Activated CD4-positive, alpha-beta T cell treated with anti-CD3 and anti-CD28 coated beads for 36 hours (primary cell): Measurements from ENCODE around the gene SBSN. TPM values are rescaled to one million over a fixed set of nuclear protein-coding genes. Genes with fewer than 3 reads are reported as not detected.
"Not testable (repeated sequence)": the region's sequence is repeated elsewhere in the genome, so short reads cannot be mapped to it uniquely, and the experiment has no call there.

Experiments used
- ATAC-seq: fragments of 200-7000 bp; cut with Tn5 transposase; one replicate; pipeline ENCODE4 v1.10.0; 2021; ENCODE audit warnings: mild to moderate bottlenecking, moderate library complexity
- CTCF ChIA-PET: fragments of 350-600 bp; sonication (Branson Sonifier 250); formaldehyde crosslinking; loops from one replicate; lab custom pipeline; 2021; ENCODE audit warnings: antibody characterized with exemption; lab: Charles Lee
- POLR2A ChIA-PET: fragments of 350-600 bp; sonication (Branson Sonifier 250); formaldehyde crosslinking; loops from one replicate; lab custom pipeline; 2021; ENCODE audit warnings: antibody characterized with exemption, inconsistent platforms; lab: Charles Lee
- DNase-seq: peaks from one replicate; pipeline ENCODE4 v3.0.0-alpha.2; 2020
- H3K27ac Mint-ChIP-seq: one replicate; pipeline ENCODE4 v1.8.0; 2021; ENCODE audit warnings: mixed read lengths
- H3K27me3 Mint-ChIP-seq: one replicate; pipeline ENCODE4 v1.8.0; 2021; ENCODE audit warnings: mixed read lengths
- H3K36me3 Mint-ChIP-seq: one replicate; pipeline ENCODE4 v1.8.0; 2021; ENCODE audit warnings: low read depth, mixed read lengths
- H3K4me1 Mint-ChIP-seq: one replicate; pipeline ENCODE4 v1.8.0; 2021; ENCODE audit warnings: mixed read lengths
- H3K4me3 Mint-ChIP-seq: one replicate; pipeline ENCODE4 v1.8.0; 2021; ENCODE audit warnings: mild to moderate bottlenecking, moderate library complexity, mixed read lengths
- H3K9me3 Mint-ChIP-seq: one replicate; pipeline ENCODE4 v1.8.0; 2021; ENCODE audit warnings: low read depth, mixed read lengths
- intact Hi-C, 2 experiments: fragments of 100-400 bp; cut with DNase I in 1 of 2; cut with micrococcal nuclease in 1 of 2; formaldehyde crosslinking; loops; one replicate each; pipeline versions ENCODE4 v1.14.2 to v1.15.1; 2022 to 2024; cut with DNase I, micrococcal nuclease
- total RNA-seq, 2 experiments: library from RNA; stranded (reverse); gene quantifications; one replicate each; pipeline ENCODE4 v1.2.3, GENCODE V29; 2021

Gene SBSN
- total RNA-seq, 2 experiments from 2014 or later = not detected

DNA sequence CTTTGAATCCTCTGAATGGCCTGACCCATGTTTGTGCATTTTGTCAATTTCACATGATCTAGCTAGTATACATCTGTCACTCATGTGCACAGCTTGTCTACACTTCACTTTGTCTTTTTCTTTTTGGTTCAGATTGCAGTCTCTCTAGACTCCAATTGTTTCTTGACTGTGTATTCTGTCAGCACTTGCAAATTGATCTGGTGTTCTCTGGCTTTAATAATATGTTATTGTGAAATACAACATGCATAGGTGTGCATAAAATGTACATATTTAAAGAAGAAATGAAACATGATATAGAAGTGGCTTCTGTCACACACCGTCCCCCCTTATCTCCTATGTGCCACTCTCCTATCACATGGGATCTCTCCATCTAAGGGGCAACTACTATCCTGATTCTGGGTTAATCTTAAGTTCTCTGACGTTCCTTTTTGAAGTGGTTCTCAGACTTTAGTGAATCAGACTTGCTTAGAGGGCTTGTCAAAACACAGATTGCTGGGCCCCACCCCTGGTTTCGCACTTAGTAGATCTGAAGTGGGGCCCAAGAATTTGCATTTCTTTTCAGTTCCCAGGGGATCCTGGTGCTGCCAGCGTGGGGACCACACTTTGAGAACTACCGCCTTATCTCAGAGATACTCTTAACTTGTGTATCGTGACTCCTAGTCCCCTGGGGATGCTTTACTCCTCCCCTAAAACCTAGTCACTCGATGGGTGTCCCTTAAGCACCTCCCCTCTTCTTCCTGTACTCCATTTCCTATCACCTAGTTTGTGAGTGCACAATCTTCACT lies 43.7 kb downstream of the SBSN start:
- Mint-ChIP-seq H3K27ac (no peak overlapping the region), H3K4me3 (no peak overlapping the region), H3K27me3 (no peaks in the 10 kb centered on the region), H3K4me1 (peaks cover 9% of the 10 kb centered on the region), H3K9me3 (no peaks in the 10 kb centered on the region), H3K36me3 (no peaks in the 10 kb centered on the region)
- ATAC-seq (peak; percentile 84), DNase-seq (peak; percentile 53)
- CTCF ChIA-PET = interaction anchor here (0.6 to 1.1 kb wide), 3 partner anchors 10 to 126 kb away, joined by 3 read pairs; partner anchors contain the start of gene FFAR3
- intact Hi-C loops = no loop called here
- POLR2A ChIA-PET = no interaction called here

DNA sequence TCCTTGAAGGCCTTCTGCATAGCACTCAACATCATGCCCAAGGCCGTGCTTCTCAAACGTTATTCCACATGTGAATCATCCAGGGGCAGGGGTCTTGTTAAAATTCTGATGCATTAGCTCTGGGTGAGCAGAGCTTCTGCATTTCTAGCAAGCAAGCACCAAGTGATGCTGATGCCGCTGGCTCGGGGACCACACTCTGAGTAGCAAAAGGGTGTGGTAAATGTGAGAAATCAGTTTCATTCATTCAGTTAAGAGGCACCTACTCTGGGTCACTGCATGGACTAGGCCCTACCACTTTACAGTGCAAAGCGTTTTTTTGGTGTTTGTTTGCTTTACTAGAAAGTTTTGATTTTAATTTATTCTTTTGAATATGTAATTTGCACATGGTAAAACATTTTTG lies 45.0 kb downstream of the SBSN start:
- Mint-ChIP-seq H3K4me1 (peaks cover 9% of the 10 kb centered on the region), H3K4me3 (no peak overlapping the region), H3K27ac (no peak overlapping the region), H3K36me3 (no peaks in the 10 kb centered on the region), H3K27me3 (no peaks in the 10 kb centered on the region), H3K9me3 (no peaks in the 10 kb centered on the region)
- intact Hi-C loops = no loop called here
- CTCF ChIA-PET = no interaction called here
- POLR2A ChIA-PET = no interaction called here
- no peak for DNase-seq
- ATAC-seq = no peak

DNA sequence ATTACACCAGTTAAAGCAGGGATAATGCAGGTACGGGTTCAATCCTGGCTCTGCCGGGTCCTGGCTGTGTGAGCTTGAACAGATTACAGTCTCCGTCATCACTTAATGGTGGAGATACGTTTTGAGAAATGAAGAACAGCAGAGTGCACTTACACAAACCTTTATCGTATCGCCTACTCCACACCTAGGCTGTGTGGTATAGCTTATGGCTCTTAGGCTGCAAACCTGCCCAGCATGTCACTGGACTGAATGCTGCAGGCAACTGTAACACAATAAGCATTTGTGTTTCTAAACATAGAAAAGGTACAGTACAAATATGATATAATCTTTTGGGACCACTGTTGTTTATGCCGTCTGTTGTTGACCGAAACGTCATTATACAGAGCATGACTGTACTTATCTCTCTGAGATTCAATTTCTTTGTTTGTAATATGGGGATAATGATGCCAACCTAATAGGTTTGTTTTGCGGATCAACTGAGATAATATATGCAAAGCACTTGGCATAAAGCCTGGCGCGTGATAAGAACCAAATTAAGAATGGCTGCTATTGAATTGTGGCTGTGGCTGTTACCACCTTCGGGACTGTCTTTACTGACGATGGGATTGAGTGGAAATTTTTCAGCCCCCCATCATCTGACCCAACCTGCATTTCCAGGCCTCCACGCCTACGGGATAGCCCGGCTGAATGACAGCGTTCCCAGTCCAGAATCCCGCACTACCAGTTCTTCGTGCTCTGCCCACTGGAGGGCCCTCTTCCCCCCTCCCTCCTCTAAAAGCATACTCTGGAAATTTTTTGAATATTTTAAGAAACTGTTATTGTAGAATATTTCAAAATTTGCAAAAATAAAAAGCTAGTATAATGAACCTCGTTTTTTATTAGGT lies 49.1 kb downstream of the SBSN start:
- no peak overlapping the region for H3K4me3 Mint-ChIP-seq
- CTCF ChIA-PET = interaction anchor here (1.4 to 1.8 kb wide), 4 partner anchors 16 to 126 kb away, joined by 3 to 7 read pairs (median 4); no protein-coding TSS in a partner anchor

DNA sequence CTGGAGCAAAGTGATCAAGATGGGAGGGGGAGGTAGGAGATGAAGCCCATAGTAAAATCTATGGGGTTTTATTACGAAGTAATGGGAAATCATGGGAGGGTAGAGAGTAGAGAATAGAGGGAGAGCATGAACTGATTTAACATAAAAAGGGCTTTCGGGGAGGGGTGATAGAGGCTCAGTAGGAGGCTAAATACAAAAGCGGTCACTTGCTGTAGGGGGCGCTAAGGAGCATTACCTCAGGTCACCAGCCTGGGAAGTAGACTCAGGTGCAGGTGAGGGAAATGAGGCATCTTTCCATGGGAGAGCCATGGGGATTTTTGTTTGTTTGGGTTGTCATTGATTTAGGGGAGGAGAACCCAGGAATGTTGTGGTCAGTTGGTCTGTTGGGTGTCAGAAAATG lies 52.0 kb downstream of the SBSN start:
- H3K4me3 Mint-ChIP-seq = no peak overlapping the region
- intact Hi-C loops = no loop called here
- no peak overlapping the region for H3K27ac Mint-ChIP-seq
- ATAC-seq = peak; percentile 36
- no peaks in the 10 kb centered on the region for H3K4me1 Mint-ChIP-seq
- H3K9me3 Mint-ChIP-seq = no peaks in the 10 kb centered on the region
- ChIA-PET CTCF (no interaction called here), POLR2A (no interaction called here)
- H3K36me3 Mint-ChIP-seq = no peaks in the 10 kb centered on the region
- peak; percentile 56 for DNase-seq
- peaks cover 2% of the 10 kb centered on the region for H3K27me3 Mint-ChIP-seq

More for the DNA sequence above, 49.1 kb downstream of the SBSN start:
- H3K27ac Mint-ChIP-seq = no peak overlapping the region
- no peaks in the 10 kb centered on the region for H3K36me3 Mint-ChIP-seq
- ATAC-seq (no peak), DNase-seq (no peak)
- H3K27me3 Mint-ChIP-seq = peaks cover 2% of the 10 kb centered on the region
- POLR2A ChIA-PET = no interaction called here
- intact Hi-C loops = no loop called here
- no peaks in the 10 kb centered on the region for H3K4me1 Mint-ChIP-seq
- H3K9me3 Mint-ChIP-seq = no peaks in the 10 kb centered on the region

GRCh38 chr19:35474594-35474993 lies 53.5 kb downstream of the SBSN start:
- CTCF ChIA-PET = interaction anchor here (1.0 to 1.2 kb wide), 2 partner anchors 10 to 121 kb away, joined by 3 to 4 read pairs; no protein-coding TSS in a partner anchor
- H3K27ac Mint-ChIP-seq, intact Hi-C loops, H3K36me3 Mint-ChIP-seq, H3K4me3 Mint-ChIP-seq, H3K27me3 Mint-ChIP-seq, H3K4me1 Mint-ChIP-seq, DNase-seq, POLR2A ChIA-PET, H3K9me3 Mint-ChIP-seq, ATAC-seq: not testable (repeated sequence)

- POLR2A ChIA-PET = no interaction called here
- H3K27ac Mint-ChIP-seq = no peak overlapping the region
- DNase-seq (no peak), ATAC-seq (no peak)
- no peaks in the 10 kb centered on the region for H3K36me3 Mint-ChIP-seq
- H3K4me1 Mint-ChIP-seq = no peaks in the 10 kb centered on the region
- H3K4me3 Mint-ChIP-seq = no peak overlapping the region
- CTCF ChIA-PET = interaction anchor here (0.6 to 1.8 kb wide), 7 partner anchors 10 to 431 kb away, joined by 3 to 8 read pairs (median 3); partner anchors contain the start of gene FFAR1
- peaks cover 2% of the 10 kb centered on the region for H3K27me3 Mint-ChIP-seq
- H3K9me3 Mint-ChIP-seq = no peaks in the 10 kb centered on the region
- intact Hi-C loops = no loop called here
These were observed 54.0 kb downstream of the SBSN start for GRCh38 chr19:35474104-35474503.

Other genes starting within 250 kb of the SBSN start
- gene HAMP, start 245.8 kb downstream of the SBSN start, total RNA-seq = under 1 TPM; 0.25 to 0.30 TPM
- under 1 TPM; 0.19 to 0.34 TPM for gene MAG, start 236.2 kb downstream of the SBSN start, total RNA-seq
- gene CD22, start 199.1 kb downstream of the SBSN start, total RNA-seq = 1 to 10 TPM; 3.5 to 4.1 TPM
- gene FFAR1, start 180.4 kb downstream of the SBSN start, total RNA-seq = under 1 TPM; 0.23 to 0.35 TPM
- 1 to 10 TPM; 2.4 to 3.1 TPM for gene FFAR3, start 169.9 kb downstream of the SBSN start, total RNA-seq
- gene GPR42, start 157.2 kb downstream of the SBSN start, total RNA-seq = 1 to 10 TPM in 1 of 2 experiments, under 1 TPM in 1; 0.54 to 1.1 TPM
- gene FFAR2, start 80.1 kb downstream of the SBSN start, total RNA-seq = not detected
- not detected for gene KRTDAP, start 37.8 kb downstream of the SBSN start, total RNA-seq
- 1 to 10 TPM; 1.1 to 1.3 TPM for gene DMKN, start 14.7 kb downstream of the SBSN start, total RNA-seq
- gene GAPDHS, start 5.1 kb upstream of the SBSN start, total RNA-seq = not detected
- 10 to 100 TPM; 73.1 to 73.8 TPM for gene TMEM147, start 17.3 kb upstream of the SBSN start, total RNA-seq
- gene ATP4A, start 35.3 kb upstream of the SBSN start, total RNA-seq = not detected
- gene PMIS2, start 57.9 kb upstream of the SBSN start, total RNA-seq = not detected
- 10 to 100 TPM; 39.7 to 41.0 TPM for gene HAUS5, start 84.4 kb upstream of the SBSN start, total RNA-seq
- 10 to 100 TPM; 87.5 to 94.4 TPM for gene RBM42, start 100.7 kb upstream of the SBSN start, total RNA-seq
- 1 to 10 TPM in 1 of 2 experiments, under 1 TPM in 1; 0.37 to 1.1 TPM for gene ETV2, start 113.4 kb upstream of the SBSN start, total RNA-seq
- 100 to 1,000 TPM; 385 to 437 TPM for gene COX6B1, start 120.0 kb upstream of the SBSN start, total RNA-seq
- gene UPK1A, start 138.2 kb upstream of the SBSN start, total RNA-seq = 1 to 10 TPM; 1.2 to 1.8 TPM
- 100 to 1,000 TPM; 232 to 265 TPM for gene ZBTB32, start 176.2 kb upstream of the SBSN start, total RNA-seq
- 10 to 100 TPM; 48.6 to 49.4 TPM for gene KMT2B, start 189.7 kb upstream of the SBSN start, total RNA-seq
- gene IGFLR1, start 214.1 kb upstream of the SBSN start, total RNA-seq = 10 to 100 TPM; 71.4 to 80.2 TPM
- gene U2AF1L4, start 217.1 kb upstream of the SBSN start, total RNA-seq = 10 to 100 TPM; 31.6 to 37.5 TPM
- 10 to 100 TPM; 36.0 to 37.9 TPM for gene PSENEN, start 217.3 kb upstream of the SBSN start, total RNA-seq
- gene LIN37, start 220.3 kb upstream of the SBSN start, total RNA-seq = 10 to 100 TPM in 1 of 2 experiments, 1 to 10 TPM in 1; 8.4 to 12.7 TPM
- gene HSPB6, start 228.7 kb upstream of the SBSN start, total RNA-seq = under 1 TPM; 0.53 to 0.93 TPM
- gene PROSER3, start 229.9 kb upstream of the SBSN start, total RNA-seq = 10 to 100 TPM; 39.8 to 62.8 TPM
- 10 to 100 TPM; 27.8 to 35.2 TPM for gene ARHGAP33, start 247.3 kb upstream of the SBSN start, total RNA-seq